Right lobe of liver (tissue), 4 donors: ENCODE measurements around the gene PNPLA7.

Experiments
- CTCF ChIP-seq, 4 donors: fragments of 200-600 bp in 3 of 4; fragments of 450-650 bp in 1 of 4; IDR thresholded peaks; one replicate each; pipeline versions ENCODE4 v1.5.1 to v1.8.0; 2016 to 2022; ENCODE audit warnings: antibody characterized with exemption in 4 of 4, mild to moderate bottlenecking in 2 of 4
- POLR2A ChIP-seq: fragments of 450-650 bp; IDR thresholded peaks from one replicate; pipeline ENCODE4 v1.6.1; 2017; ENCODE audit warnings: antibody characterized with exemption, mild to moderate bottlenecking
- donor health status: DM: no; HTN: no; CAD: no.
- donor health status: DM: no; HTN: no; CAD: no.
- donor health status: DM: no; HTN: yes; CAD: no.

GRCh38 chr9:137514691-137515337 lies 35.4 kb downstream of the PNPLA7 start:
- TF ChIP-seq CTCF (IDR thresholded peaks at IDR 0.05): no peak
- no peak for TF ChIP-seq POLR2A
